ENCODE data around the gene HEATR9. TPM values are rescaled to one million over a fixed set of nuclear protein-coding genes. Genes with fewer than 3 reads are reported as not detected.

The HEATR9 gene
- total RNA-seq, 1 donor from 2014 or later, result not detected

GRCh38 chr17:35894206-35894605 lies 25.5 kb upstream of the HEATR9 start:
- H3K36me3 Mint-ChIP-seq (ENCODE audit: unreplicated experiment), result no peaks in the 10 kb centered on the region
- DNase-seq (ENCODE audit: extremely low spot score, unreplicated experiment), result no peak
- H3K27ac Mint-ChIP-seq (ENCODE audit: unreplicated experiment), result no peak overlapping the region
- peaks cover 29% of the 10 kb centered on the region for H3K4me1 Mint-ChIP-seq (ENCODE audit: unreplicated experiment)
- no peak overlapping the region for H3K4me3 Mint-ChIP-seq (ENCODE audit: unreplicated experiment)
- no peaks in the 10 kb centered on the region for H3K9me3 Mint-ChIP-seq (ENCODE audit: unreplicated experiment)
- no peak for TF ChIP-seq CTCF (IDR thresholded peaks at IDR 0.05)
- H3K27me3 Mint-ChIP-seq (ENCODE audit: unreplicated experiment), result no peaks in the 10 kb centered on the region

- H3K4me1 Mint-ChIP-seq (ENCODE audit: unreplicated experiment), result peaks cover 29% of the 10 kb centered on the region
- no peak for TF ChIP-seq CTCF (IDR thresholded peaks at IDR 0.05)
- H3K27ac Mint-ChIP-seq (ENCODE audit: unreplicated experiment), result no peak overlapping the region
- no peak overlapping the region for H3K4me3 Mint-ChIP-seq (ENCODE audit: unreplicated experiment)
- H3K9me3 Mint-ChIP-seq (ENCODE audit: unreplicated experiment), result no peaks in the 10 kb centered on the region
- H3K27me3 Mint-ChIP-seq (ENCODE audit: unreplicated experiment), result no peaks in the 10 kb centered on the region
- DNase-seq (ENCODE audit: extremely low spot score, unreplicated experiment), result no peak
- no peaks in the 10 kb centered on the region for H3K36me3 Mint-ChIP-seq (ENCODE audit: unreplicated experiment)
These were observed 25.1 kb upstream of the HEATR9 start for GRCh38 chr17:35893751-35894150.

- no peaks in the 10 kb centered on the region for H3K9me3 Mint-ChIP-seq (ENCODE audit: unreplicated experiment)
These were observed 23.7 kb upstream of the HEATR9 start for GRCh38 chr17:35892091-35893035.

GRCh38 chr17:35891269-35891668 lies 22.6 kb upstream of the HEATR9 start:
- Mint-ChIP-seq H3K4me3 (ENCODE audit: unreplicated experiment) (no peak overlapping the region), H3K36me3 (ENCODE audit: unreplicated experiment) (no peaks in the 10 kb centered on the region), H3K27ac (ENCODE audit: unreplicated experiment) (no peak overlapping the region), H3K9me3 (ENCODE audit: unreplicated experiment) (no peaks in the 10 kb centered on the region), H3K4me1 (ENCODE audit: unreplicated experiment) (peaks cover 25% of the 10 kb centered on the region), H3K27me3 (ENCODE audit: unreplicated experiment) (no peaks in the 10 kb centered on the region)
- no peak for TF ChIP-seq CTCF (IDR thresholded peaks at IDR 0.05)
- DNase-seq (ENCODE audit: extremely low spot score, unreplicated experiment), result no peak

More at GRCh38 chr17:35892091-35893035, 23.7 kb upstream of the HEATR9 start:
- DNase-seq (ENCODE audit: extremely low spot score, unreplicated experiment), result no peak
- Mint-ChIP-seq H3K4me1 (ENCODE audit: unreplicated experiment) (peaks cover 25% of the 10 kb centered on the region), H3K27ac (ENCODE audit: unreplicated experiment) (peak overlapping the region; percentile 44), H3K27me3 (ENCODE audit: unreplicated experiment) (no peaks in the 10 kb centered on the region), H3K4me3 (ENCODE audit: unreplicated experiment) (no peak overlapping the region), H3K36me3 (ENCODE audit: unreplicated experiment) (no peaks in the 10 kb centered on the region)
- TF ChIP-seq CTCF (IDR thresholded peaks at IDR 0.05), result no peak

GRCh38 chr17:35890774-35891155 lies 22.1 kb upstream of the HEATR9 start:
- Mint-ChIP-seq H3K27me3 (ENCODE audit: unreplicated experiment) (no peaks in the 10 kb centered on the region), H3K4me1 (ENCODE audit: unreplicated experiment) (peaks cover 25% of the 10 kb centered on the region), H3K36me3 (ENCODE audit: unreplicated experiment) (no peaks in the 10 kb centered on the region), H3K4me3 (ENCODE audit: unreplicated experiment) (no peak overlapping the region), H3K9me3 (ENCODE audit: unreplicated experiment) (no peaks in the 10 kb centered on the region), H3K27ac (ENCODE audit: unreplicated experiment) (no peak overlapping the region)
- no peak for TF ChIP-seq CTCF (IDR thresholded peaks at IDR 0.05)
- no peak for DNase-seq (ENCODE audit: extremely low spot score, unreplicated experiment)

Data from osteocyte (in vitro differentiated cells).